ENCODE data around the gene CEBPG. TPM values are rescaled to one million over a fixed set of nuclear protein-coding genes. Genes with fewer than 3 reads are reported as not detected.

The CEBPG gene
- total and polyA plus RNA-seq, 2 donors (not counting 1 experiment from before 2014, with no cell fraction given), result 13.7 to 66.7 TPM

- Histone ChIP-seq H3K9me3 (ENCODE audit: control insufficient read depth, insufficient read depth, low read depth, low read length) (no peaks in the 10 kb centered on the region), H3K36me3 (ENCODE audit: control insufficient read depth, insufficient read depth, low read length) (no peaks in the 10 kb centered on the region), H3K4me3 (replicated peaks in 1 of 4; ENCODE audit: control extremely low read depth in 1 of 4, insufficient read depth in 1 of 4, low read depth in 3 of 4, low read length in 4 of 4) (no peak overlapping the region), H3K27ac (ENCODE audit: insufficient read depth, low read length) (no peak overlapping the region), H3K27me3 (ENCODE audit: control insufficient read depth, insufficient read depth, low read length) (no peaks in the 10 kb centered on the region), H3K79me2 (ENCODE audit: control insufficient read depth, insufficient read depth, low read length) (no peaks in the 10 kb centered on the region), H3K4me2 (ENCODE audit: extremely low read depth, insufficient read depth, low read length) (no peak overlapping the region), H2AFZ (ENCODE audit: low read length) (no peak overlapping the region), H3K4me1 (ENCODE audit: control insufficient read depth, extremely low read depth, insufficient read depth, low read length) (no peaks in the 10 kb centered on the region), H4K20me1 (ENCODE audit: control insufficient read depth, extremely low read depth, insufficient read depth, low read length) (no peaks in the 10 kb centered on the region), H3K9ac (ENCODE audit: insufficient read depth, low read length) (no peak overlapping the region)
- TF ChIP-seq CTCF (conservative IDR thresholded peaks at IDR 0.05 in 1 of 2, IDR thresholded peaks at IDR 0.05 in 1 of 2; ENCODE audit: low read depth in 1 of 2, low read length in 2 of 2) (no peak), EZH2 (IDR thresholded peaks at IDR 0.05; ENCODE audit: low read length, missing control alignments) (no peak)
- no peak for DNase-seq (ENCODE audit: low read depth in 2 of 2)
These were observed 28.3 kb downstream of the CEBPG start for GRCh38 chr19:33401683-33402420.

GRCh38 chr19:33402421-33403220, 29.1 kb downstream of the CEBPG start:
- H3K4me2 ChIP-seq (ENCODE audit: extremely low read depth, insufficient read depth, low read length), result no peak overlapping the region
- TF ChIP-seq EZH2 (IDR thresholded peaks at IDR 0.05; ENCODE audit: low read length, missing control alignments) (no peak), CTCF (conservative IDR thresholded peaks at IDR 0.05 in 1 of 2, IDR thresholded peaks at IDR 0.05 in 1 of 2; ENCODE audit: low read depth in 1 of 2, low read length in 2 of 2) (no peak)
- H3K9me3 ChIP-seq (ENCODE audit: control insufficient read depth, insufficient read depth, low read depth, low read length), result no peaks in the 10 kb centered on the region
- no peak overlapping the region for H3K9ac ChIP-seq (ENCODE audit: insufficient read depth, low read length)
- H4K20me1 ChIP-seq (ENCODE audit: control insufficient read depth, extremely low read depth, insufficient read depth, low read length), result no peaks in the 10 kb centered on the region
- no peak overlapping the region for H3K4me3 ChIP-seq (replicated peaks in 1 of 4; ENCODE audit: control extremely low read depth in 1 of 4, insufficient read depth in 1 of 4, low read depth in 3 of 4, low read length in 4 of 4)
- no peak overlapping the region for H2AFZ ChIP-seq (ENCODE audit: low read length)
- no peak for DNase-seq (ENCODE audit: low read depth in 2 of 2)
- no peaks in the 10 kb centered on the region for H3K79me2 ChIP-seq (ENCODE audit: control insufficient read depth, insufficient read depth, low read length)
- no peaks in the 10 kb centered on the region for H3K27me3 ChIP-seq (ENCODE audit: control insufficient read depth, insufficient read depth, low read length)
- H3K36me3 ChIP-seq (ENCODE audit: control insufficient read depth, insufficient read depth, low read length), result no peaks in the 10 kb centered on the region
- H3K4me1 ChIP-seq (ENCODE audit: control insufficient read depth, extremely low read depth, insufficient read depth, low read length), result no peaks in the 10 kb centered on the region
- no peak overlapping the region for H3K27ac ChIP-seq (ENCODE audit: insufficient read depth, low read length)

GRCh38 chr19:33403221-33403972, 29.9 kb downstream of the CEBPG start:
- Histone ChIP-seq H3K27me3 (ENCODE audit: control insufficient read depth, insufficient read depth, low read length) (no peaks in the 10 kb centered on the region), H3K9me3 (ENCODE audit: control insufficient read depth, insufficient read depth, low read depth, low read length) (no peaks in the 10 kb centered on the region), H3K27ac (ENCODE audit: insufficient read depth, low read length) (no peak overlapping the region), H3K9ac (ENCODE audit: insufficient read depth, low read length) (no peak overlapping the region), H2AFZ (ENCODE audit: low read length) (no peak overlapping the region), H3K4me2 (ENCODE audit: extremely low read depth, insufficient read depth, low read length) (no peak overlapping the region), H3K79me2 (ENCODE audit: control insufficient read depth, insufficient read depth, low read length) (no peaks in the 10 kb centered on the region), H4K20me1 (ENCODE audit: control insufficient read depth, extremely low read depth, insufficient read depth, low read length) (no peaks in the 10 kb centered on the region), H3K4me1 (ENCODE audit: control insufficient read depth, extremely low read depth, insufficient read depth, low read length) (no peaks in the 10 kb centered on the region), H3K36me3 (ENCODE audit: control insufficient read depth, insufficient read depth, low read length) (no peaks in the 10 kb centered on the region), H3K4me3 (replicated peaks in 1 of 4; ENCODE audit: control extremely low read depth in 1 of 4, insufficient read depth in 1 of 4, low read depth in 3 of 4, low read length in 4 of 4) (no peak overlapping the region)
- TF ChIP-seq EZH2 (IDR thresholded peaks at IDR 0.05; ENCODE audit: low read length, missing control alignments) (no peak), CTCF (conservative IDR thresholded peaks at IDR 0.05 in 1 of 2, IDR thresholded peaks at IDR 0.05 in 1 of 2; ENCODE audit: low read depth in 1 of 2, low read length in 2 of 2) (no peak)
- peak in 1 of 2 donors; percentile 47 for DNase-seq (ENCODE audit: low read depth in 2 of 2)

All from fibroblast of lung (primary cell).